ENCODE results near the gene EHHADH.

Gene EHHADH

DNA sequence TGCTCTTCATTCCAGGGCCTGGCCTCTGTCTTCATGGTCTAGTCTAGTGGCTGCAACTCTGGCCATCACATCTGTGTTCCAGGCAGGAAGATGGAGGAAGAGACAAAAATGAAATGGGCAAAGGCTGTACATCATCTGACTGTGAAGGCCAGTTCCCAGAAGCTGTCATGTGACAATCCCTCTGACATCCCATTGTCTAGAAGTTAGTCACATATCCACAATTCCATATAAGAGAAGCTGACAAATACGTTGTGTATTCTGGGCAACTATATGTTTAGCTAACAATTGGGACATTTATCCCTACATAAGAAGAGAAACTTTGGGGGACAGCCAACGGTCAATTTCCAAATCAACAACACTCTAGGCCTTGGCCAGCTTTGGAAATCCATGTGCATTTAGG lies 66.5 kb downstream of the EHHADH start:
- no peak for DNase-seq

DNA sequence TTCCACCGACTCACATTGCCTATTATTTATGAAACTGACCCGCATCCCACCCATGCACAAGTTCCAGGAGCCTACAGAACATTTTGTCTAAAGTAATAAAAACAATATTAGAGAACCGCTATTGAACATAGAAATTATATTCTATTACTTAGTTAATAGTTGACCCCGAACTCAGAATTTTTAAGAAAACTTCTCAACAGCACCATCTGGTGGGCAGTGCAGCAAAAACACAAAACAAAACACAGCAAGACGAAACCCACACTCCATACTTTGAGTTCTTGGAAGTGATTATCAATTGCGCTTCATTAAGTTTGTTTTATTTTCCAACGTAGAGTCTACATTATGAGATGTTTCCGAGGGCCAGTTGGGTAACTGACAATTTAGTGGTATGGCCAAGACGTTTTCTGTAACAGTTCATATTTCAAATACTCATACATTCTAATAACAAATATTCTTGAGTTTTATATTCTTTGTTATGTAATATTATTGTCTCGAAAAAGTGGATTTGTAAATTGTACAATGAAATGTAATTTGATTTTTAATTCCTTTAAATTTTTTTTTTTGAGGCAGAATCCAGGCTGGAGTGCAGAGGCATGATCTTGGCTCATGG lies 77.0 kb downstream of the EHHADH start:
- no peak for DNase-seq

DNA sequence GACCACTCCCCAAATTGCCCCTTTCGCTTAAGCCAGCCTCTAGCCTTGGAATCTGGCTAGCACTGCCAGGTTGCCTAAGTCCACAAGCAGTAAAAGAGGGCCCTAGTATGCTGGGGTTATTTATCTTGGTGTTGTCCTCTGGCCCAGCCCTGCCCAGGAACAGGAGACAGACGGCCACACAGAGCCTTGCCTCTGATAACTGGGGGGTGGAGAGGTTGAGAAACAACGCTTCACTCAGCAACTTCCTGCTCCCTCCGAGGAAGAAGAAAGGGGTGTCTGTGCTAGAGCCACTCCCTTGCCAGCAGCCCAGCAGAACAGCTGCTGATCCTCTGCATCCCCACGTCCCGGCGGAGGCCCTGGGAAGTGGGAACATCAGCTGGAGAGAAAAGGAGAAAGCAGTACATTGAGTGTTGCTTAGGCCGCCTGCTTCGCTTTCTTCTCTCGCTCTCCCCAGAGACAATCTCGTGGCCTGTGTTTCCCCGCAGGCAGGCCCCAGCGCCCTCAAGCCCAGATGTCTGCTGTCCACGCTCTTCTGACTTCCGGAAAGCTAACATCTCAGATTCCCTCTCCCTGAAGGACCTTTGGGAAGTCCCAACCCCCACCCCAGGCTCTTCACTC lies 78.4 kb downstream of the EHHADH start:
- DNase-seq: no peak

DNA sequence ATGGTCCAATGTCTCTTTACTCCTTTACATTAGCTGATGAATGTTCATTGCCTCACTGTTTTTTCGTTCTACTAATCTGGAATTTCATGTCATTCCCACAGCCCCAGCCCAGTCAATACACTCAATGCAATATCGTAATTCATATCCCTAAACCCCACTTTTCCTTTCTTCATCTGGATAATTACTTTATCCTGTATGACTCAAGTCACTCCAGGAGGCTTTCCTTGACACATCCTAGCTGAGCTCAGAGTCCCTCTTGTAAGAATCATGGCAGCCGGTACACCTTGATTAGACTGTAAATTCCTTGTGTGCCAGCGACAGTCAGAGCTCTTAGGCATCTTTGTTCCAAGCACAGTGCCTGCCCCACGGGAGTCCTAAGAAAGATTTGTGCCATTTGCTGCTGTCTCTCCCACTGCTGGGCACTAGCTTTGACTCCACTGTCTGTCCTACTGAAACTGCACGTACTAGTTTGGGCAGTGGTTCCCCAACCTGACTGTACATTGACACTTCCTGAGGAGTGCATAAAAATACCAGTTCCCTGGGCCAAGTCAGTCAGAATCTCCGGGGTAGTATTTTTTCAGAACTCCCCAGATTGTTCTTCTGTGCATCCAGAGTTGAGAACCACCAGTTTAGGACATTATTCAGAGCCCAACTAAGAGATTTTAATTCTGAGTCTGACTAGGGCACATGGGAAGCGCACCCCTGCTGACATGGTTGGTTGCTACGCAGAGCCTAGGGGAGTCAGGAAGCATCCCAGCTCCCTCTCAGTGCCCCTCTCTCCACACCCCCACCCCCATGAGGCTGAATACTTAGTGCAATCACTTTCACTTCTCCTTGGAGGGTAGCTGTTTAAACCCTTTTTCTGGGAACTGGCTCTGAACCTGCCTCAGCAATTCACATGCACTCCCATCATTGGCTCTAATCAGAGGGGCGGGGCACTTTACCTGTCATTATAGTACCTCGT lies 81.5 kb downstream of the EHHADH start:
- DNase-seq: no peak

DNA sequence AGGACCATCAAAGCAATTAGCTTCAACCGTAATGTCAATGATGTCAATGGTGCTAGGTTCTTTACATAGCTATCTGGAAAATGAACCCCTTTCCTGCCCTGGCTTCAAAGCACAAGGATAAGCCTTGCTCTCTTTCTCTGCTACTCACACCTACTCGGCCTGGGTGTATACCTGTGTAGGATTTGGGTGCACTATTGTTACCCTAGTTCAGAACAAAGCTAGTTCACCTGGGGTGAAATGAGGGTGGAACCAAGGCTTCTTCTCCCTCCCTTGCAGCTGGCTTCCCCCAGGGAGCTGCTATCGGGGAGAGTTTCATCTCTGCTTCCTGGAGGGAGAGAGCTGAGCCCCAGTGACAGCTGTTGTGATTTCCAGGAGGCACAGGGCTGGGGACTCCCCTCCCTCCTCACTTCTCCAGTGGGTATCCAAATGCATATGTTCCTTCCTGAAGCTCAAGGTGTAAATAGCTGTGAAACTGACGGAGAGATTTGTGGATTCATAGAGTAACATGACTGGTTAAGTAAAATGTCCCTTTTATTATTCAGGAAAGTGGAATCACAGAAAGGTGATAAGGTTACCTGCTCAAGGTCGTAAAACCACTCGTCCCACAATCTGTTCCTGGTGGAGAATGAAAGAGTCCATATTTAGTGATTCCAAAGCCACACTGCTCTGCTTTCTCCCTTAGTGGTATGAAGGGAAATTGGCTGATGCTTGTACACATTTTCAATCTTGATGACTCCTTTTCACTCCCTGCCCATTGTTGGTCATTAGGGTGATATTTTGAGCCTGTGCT lies 89.2 kb downstream of the EHHADH start:
- no peak for DNase-seq

DNA sequence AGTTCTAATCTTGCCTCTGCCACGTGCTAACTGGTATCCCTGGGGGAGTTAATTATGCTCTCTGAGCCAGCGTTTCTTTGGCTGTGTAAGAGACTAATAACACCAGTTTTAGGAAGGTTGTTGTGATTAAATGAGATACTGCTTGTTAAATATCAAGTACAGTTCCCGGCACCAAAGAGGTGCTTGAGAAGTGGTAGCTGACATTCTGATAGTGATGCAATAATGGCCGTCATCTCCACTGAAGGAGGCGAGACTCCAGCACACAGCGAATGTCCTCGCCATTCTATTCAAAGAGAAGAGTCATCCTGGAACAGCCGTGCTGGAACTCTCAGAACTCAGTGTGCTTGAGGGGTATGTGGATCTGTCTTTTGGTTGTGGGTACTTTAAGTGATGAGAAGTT lies 91.2 kb downstream of the EHHADH start:
- no peak for DNase-seq

DNA sequence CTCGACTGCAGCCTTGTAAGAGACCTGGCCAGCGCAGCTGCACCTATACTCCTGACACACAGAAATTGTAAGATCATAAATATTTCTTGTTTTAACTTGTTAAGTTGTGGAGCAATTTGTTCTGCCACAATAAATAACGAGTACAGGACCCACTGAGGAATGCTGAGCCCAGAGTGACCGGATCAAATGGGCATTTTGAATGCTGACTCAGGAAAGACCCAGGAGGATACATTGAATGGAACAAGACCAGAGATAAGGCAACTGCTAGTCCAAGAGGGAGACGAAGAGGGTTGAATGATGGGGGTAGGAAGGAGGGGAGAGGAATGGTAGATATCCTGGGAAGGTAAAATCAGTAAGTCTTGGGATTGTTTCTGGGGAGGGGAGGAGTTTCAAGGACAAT lies 92.1 kb downstream of the EHHADH start:
- DNase-seq: no peak

DNA sequence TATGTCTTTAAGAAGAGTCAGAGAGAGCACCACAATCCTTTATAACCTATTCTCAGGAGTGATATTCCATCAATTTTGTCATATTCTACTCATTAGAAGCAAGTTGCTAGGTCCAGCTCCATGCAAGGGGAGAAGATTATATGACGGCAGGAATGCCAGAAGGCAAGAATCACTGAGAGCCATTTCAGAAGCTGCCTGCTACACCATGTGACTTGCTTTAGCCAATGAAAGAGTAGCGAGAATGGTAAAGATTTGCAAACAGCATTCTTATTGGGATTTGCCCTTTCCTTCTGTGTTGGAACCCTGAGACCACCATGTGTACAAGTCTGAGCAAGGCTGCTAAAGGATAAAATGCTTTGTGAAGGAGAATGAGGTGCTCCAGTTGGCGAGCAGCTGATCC lies 96.5 kb downstream of the EHHADH start:
- DNase-seq: no peak

DNA sequence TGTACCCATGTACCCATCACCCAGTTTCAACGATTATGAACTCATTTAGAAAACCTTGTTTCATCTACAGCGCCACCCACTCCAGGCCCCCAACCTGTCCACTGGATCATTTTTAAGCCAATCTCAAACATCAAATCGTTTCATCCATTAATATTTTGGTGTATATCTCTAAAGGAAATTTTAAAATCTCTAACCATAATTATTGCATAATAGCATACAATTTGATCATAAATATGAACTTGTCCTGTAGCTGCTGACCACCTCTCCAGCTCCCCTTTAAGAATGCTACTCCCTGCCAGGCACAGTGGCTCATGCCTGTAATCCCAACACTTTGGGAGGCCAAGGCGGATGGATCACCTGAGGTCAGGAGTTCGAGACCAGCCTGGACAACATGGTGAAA lies 98.2 kb downstream of the EHHADH start:
- no peak for DNase-seq

DNA sequence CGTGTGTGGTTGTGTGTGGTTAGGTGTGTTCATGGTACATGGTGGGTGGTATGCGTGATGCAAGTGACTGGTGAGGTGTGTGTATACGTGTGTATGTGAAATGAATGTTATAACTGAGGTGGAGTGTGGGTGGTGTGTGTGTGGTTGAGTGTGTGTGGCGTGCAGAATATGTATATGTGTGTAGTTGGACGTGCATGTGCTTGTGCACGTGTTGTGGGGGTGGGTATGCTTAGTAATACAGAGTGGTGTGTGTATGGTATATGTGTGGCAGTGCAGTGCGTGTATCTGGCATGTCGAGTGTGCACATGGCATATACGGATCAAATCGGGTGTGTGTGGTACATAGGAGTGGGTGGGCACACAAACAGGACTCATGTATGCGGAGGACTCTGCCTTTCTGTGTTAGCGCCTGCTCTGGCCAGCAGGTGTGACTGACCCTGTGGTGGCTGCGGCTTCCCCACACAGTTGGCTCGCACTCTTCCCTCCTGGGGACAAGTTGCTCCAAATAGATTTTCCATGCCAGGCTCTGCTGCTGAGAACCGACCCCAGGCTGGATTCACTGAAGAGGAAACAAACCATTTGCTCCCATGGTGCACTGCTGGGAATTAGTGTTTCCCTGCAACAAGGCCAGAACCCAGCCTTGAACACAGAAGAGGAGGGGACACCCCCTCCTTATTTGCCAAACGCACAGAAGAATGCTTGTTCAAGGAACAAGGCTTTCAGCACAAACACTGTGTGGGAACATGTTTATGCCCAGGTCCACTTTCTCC lies 99.8 kb downstream of the EHHADH start:
- DNase-seq: no peak

DNA sequence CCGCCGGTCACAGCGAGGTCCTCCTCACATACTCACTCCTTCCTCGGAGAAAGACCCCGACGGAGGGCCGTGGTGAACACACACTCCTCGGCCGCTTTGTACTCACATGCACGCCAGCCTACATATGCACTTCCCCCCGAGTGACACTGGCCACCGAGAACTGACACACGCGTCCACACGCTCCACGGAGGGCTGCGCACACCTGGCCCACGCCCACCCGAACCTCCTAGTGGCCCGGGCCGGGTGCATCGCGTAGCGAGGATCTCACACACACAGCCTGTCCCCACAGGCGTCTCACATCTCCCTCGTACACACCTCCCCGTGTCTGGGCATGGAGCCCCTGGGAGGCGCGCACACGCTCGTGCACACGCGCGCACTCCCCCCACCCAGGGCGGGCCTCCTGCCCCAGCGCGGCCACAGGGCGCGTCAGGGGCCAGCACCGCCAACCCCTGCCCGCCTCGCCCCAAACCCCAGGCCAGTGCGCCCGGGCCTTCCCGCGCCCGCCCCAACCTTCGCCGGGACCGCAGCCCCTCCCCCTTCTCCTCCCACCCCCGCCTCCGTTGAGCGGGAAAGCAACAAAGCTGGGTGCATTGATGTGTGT lies 100.6 kb downstream of the EHHADH start:
- DNase-seq: no peak

DNA sequence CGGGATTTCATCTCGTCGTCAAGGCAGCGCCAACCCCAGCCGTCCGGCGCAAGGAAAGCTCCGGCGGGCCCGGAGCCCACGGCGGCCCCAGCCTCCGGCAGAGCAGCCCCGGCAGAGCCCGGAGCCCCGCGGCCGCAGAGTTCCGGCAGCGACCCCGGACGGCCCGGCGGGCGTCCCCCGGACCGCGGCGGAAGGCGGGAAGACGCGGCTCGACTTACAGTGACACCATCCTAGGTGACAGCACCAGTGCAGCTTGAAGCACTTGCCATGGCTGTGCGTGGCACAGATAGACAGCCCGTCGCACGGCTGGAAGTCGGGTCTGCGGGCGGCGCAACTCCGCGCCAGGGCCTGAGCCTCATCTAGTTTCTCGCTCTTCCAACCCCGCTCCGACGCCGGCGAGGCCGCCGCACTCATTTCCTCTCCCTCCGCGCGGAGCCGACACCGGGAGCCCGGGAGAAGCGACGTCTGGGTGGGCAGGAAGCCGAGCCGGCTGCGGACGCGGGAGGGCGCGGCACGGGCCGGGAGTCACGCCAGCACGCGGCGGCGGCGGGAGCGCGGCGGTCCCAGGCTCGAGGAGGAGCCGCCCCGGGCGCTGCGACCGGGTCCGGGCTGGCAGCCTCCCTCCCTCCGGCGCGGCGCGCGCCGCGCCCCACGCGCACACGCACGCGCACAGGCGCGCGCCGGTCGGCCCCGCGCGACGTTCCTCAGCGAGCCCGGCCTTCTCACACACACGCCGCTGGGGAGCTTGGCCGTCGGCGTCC lies 101.3 kb downstream of the EHHADH start, which contains the start of gene C3orf70:
C3orf70 (minus strand) TSS at position 651 of the 761 bp plus-strand sequence; CDS start at position 414, 237 bp downstream.
- DNase-seq: no peak

DNA sequence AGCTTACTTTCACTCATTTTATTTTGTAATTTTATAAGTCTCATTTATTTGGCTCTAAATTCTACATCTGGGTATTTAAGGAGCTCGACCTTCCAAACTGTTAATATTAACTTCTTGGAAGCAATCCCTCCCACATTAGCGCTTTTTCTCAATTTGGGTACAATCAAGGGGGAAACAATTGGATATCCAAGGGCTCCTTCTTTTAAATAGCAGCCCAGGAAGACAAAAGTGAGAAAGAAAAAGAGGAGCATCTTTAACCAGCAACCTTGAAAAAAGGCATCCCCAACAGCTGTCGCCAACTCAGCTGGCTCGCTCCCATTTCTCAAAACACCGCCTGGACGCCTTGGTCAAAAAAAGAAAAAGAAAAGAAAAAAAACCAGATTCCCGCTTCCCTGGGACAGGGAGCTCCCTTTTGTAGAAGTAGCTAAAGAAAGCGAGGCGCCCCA lies 101.9 kb downstream of the EHHADH start:
- DNase-seq: no peak

DNA sequence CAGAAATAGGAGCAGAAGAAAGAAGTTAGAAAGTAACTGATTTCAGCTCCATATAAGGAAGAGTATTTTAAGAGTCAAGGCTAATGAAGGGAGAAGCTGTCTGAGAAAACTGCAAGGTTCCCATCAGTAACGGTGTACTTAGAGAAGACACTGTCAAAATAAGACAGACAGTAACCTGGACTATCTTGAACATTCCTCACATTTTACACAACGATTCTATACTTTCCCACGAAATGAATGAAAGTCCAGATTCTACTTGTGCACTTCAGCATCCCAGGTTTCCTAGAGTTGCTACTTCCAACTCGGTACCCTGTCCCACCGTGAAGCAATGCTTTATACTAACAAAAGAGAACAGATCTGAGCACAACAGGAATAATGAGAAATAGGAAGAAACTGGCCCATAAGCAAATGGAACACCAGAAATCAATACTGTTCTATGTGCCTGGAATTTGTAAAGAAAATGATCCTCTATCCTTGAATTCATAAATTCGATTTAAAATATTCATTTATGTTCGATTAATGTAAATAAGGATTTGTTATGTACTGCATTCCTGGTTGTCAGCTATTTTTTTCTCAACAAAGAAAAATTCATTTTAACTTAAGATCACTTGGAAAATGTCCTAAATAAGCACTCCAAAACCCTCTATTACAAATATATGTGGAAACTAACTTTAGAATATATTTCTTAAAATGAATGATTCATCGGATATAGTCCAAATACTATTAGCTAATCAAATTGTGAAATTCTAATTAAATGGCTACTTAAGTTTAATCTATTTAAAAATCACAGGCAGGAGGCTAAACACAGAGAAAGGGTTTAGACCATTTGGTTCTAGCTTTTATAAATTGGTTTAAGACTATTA lies 102.5 kb downstream of the EHHADH start:
- no peak for DNase-seq

DNA sequence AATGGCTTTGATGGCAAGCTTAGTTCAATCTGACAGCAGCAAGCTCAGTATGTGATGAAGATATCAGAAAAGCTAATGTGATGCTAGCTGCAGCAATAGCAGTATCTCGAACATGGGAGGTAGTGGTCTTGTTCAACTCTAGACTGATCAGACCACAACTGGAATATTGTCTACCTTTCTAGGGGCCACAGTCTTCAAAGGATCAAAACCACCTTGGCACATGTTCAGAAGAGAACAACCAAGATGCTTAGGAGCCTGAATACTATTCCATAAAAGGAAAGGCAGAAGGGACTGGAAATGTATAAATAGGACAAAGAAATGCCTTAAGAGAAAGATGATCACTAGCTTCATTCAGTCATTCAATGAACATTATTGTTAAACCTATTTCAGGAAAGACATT lies 103.3 kb downstream of the EHHADH start:
- no peak for DNase-seq

DNA sequence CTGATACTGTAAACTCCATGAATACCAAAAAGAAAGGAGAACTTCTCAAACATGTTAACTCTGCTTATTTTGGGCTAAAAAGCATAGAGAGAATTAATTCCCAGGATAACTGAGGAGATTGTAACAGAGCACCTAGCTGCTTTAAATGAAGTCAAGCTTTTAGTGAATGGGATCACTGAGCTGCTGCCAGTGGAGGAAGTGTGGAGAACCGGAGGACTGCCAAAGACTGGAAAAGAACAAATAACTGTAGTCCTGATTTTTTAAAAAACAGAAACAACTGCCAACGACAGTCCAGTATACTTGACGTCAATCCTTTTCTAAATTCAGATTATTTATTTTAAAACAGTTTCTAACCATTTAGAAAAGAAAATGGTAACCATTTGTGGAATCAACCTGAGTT lies 104.3 kb downstream of the EHHADH start:
- DNase-seq: no peak

DNA sequence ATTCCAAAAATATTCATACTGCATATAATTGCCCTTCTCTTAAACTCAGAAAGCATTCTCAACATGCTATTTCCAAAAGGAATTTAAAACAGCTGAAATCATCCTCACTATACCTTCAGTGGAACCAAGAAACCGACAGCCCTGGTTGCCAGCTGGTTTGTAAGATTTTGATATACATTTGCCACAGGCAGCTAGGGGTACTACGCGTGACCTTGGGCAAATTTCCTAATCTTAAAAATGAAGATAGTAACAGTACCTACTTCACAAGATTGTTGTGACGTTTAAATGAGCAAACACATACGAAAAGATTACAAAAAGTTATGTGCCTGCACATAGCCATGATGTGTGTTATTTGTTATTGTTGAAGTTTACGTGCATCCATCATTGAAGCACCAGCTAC lies 108.3 kb downstream of the EHHADH start:
- DNase-seq: no peak

DNA sequence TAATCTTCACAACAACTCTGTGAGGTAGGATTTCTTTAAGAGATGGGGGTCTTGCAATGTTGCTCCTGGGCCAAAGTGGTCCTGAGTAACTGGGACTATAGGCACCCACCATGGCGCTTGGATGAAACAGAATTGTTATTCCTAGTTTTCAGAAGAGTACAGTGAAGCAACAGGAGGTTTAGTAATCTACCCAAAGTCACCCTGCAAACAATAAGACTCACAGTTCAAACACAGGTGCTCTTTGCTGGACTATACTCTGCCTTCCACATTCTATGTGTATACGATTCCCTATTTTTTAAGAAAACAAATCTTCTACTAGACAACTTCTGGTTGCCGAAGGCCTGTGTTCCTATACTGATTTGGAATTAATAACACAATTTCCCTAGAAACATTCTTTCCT lies 109.1 kb downstream of the EHHADH start:
- no peak for DNase-seq
